K562 (cell line): Measurements from ENCODE around the gene C21orf58. TPM values are rescaled to one million over a fixed set of nuclear protein-coding genes. Genes with fewer than 3 reads are reported as not detected.

ENCODE experiments used
- ZFPM2 ChIP-seq: fragments of 250-450 bp; sonication (Bioruptor Pico); IDR thresholded peaks from 2 replicates; pipeline ENCODE4 v1.5.1; 2022; ENCODE audit warnings: mild to moderate bottlenecking
- ZKSCAN8 ChIP-seq: fragments of 200-800 bp; sonication (Bioruptor generic); IDR thresholded peaks from 2 replicates; pipeline ENCODE4 v1.6.1; 2016; ENCODE audit warnings: missing genetic modification characterization, missing compliant biosample characterization
- ZNF707 ChIP-seq: fragments of 250-450 bp; sonication (Bioruptor Pico); conservative IDR thresholded peaks from 2 replicates; pipeline ENCODE4 v1.8.0; 2022; ENCODE audit warnings: inconsistent platforms, mild to moderate bottlenecking, moderate library complexity
- polyA plus RNA-seq, 8 experiments: library from polyadenylated mRNA; depleted of rRNA in 4 of 8; stranded (reverse) in 5 of 8; unstranded in 3 of 8; fragments of >200 nt; fragmentation: Nextera tagmentation in 2 of 8; fragmentation: Illumina TruSeq in 1 of 8; extraction: Ambion mirVana in 2 of 8; extraction: Trizol in 1 of 8; gene quantifications; 2 replicates each; pipeline versions ENCODE4 v1.2.1 to v1.2.3, GENCODE V29; 2011 to 2014; ENCODE audit warnings: inconsistent platforms in 1 of 8, missing spikeins in 1 of 8
- total RNA-seq, 7 experiments: library from RNA; depleted of rRNA in 6 of 7; stranded (reverse); fragments of >200 nt in 6 of 7; fragmentation: Illumina TruSeq in 2 of 7; extraction: Trizol in 2 of 7; gene quantifications; 2 replicates each; pipeline versions ENCODE4 v1.2.1 to v1.2.3, GENCODE V29; 2011 to 2021; ENCODE audit warnings: low replicate concordance in 1 of 7
- TF ChIP-seq, protein P1 (sequence below), 2 experiments: fragments of 450-650 bp; formaldehyde crosslinking in 1 of 2; IDR thresholded peaks; 2 replicates each; pipeline versions ENCODE4 v1.4.0 to v1.6.1; 2014 to 2020; ENCODE audit warnings: mild to moderate bottlenecking in 2 of 2, borderline replicate concordance in 1 of 2, low read depth in 1 of 2
- TF ChIP-seq, protein P2 (sequence below): fragments of 450-650 bp; formaldehyde crosslinking; IDR thresholded peaks from 2 replicates; pipeline ENCODE4 v1.4.0; 2020; ENCODE audit warnings: mild to moderate bottlenecking, moderate library complexity
- TF ChIP-seq, protein P3 (sequence below), 2 experiments: fragments of 450-650 bp in 1 of 2; sonication (generic) in 1 of 2; formaldehyde crosslinking in 1 of 2; IDR thresholded peaks; 2 replicates each; pipeline versions ENCODE4 v1.7.1 to v1.9.0; 2016 to 2022; ENCODE audit warnings: inconsistent platforms in 1 of 2, mild to moderate bottlenecking in 1 of 2, missing genetic modification reagents in 1 of 2

C21orf58 gene
- total and polyA plus RNA-seq, 9 of the 15 experiments (the other 6 are each of a cell fraction or from before 2014, with no cell fraction given): 1.2 to 30.5 (median 12.4) TPM

DNA sequence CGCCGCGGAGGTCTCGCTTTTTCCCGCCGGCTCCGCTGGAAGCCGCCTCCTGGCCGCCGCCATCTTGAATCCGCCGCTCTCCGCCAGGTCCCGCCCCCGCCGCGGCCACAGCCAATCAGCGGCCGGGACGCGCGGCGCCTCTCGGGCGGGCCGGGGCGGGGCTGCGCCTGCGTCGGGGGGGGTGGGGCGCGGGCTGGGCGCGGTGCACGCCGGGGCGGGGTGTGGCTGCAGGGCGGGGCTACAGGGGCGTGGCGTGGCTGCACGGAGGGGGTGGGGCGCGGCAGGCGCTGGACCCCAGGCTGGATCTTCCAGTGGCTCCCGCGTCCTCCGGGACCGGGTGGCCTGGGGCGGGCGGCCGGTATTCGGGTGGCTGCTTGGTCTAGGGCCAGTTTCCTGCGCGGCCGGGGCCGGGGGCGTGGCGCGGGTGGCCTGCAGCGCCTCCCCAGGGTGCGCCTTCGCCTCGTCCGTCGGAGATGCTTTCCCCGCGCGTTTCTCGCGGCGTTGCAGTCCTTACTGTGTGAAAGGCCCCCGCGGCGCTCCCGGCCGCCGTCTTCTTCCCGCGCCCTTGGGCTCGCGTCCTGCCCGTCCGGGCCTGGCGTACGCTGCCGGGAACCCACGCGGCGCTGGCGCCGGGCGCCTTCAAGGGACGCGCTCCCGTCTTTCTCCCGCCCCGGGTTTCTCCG lies 861 bp upstream of the C21orf58 start (continued):
- TF ChIP-seq, protein P1, sequence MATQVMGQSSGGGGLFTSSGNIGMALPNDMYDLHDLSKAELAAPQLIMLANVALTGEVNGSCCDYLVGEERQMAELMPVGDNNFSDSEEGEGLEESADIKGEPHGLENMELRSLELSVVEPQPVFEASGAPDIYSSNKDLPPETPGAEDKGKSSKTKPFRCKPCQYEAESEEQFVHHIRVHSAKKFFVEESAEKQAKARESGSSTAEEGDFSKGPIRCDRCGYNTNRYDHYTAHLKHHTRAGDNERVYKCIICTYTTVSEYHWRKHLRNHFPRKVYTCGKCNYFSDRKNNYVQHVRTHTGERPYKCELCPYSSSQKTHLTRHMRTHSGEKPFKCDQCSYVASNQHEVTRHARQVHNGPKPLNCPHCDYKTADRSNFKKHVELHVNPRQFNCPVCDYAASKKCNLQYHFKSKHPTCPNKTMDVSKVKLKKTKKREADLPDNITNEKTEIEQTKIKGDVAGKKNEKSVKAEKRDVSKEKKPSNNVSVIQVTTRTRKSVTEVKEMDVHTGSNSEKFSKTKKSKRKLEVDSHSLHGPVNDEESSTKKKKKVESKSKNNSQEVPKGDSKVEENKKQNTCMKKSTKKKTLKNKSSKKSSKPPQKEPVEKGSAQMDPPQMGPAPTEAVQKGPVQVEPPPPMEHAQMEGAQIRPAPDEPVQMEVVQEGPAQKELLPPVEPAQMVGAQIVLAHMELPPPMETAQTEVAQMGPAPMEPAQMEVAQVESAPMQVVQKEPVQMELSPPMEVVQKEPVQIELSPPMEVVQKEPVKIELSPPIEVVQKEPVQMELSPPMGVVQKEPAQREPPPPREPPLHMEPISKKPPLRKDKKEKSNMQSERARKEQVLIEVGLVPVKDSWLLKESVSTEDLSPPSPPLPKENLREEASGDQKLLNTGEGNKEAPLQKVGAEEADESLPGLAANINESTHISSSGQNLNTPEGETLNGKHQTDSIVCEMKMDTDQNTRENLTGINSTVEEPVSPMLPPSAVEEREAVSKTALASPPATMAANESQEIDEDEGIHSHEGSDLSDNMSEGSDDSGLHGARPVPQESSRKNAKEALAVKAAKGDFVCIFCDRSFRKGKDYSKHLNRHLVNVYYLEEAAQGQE (IDR thresholded peaks at IDR 0.05; ENCODE audit: borderline replicate concordance): no peak
- TF ChIP-seq, protein P1 (CRISPR knock-in tag; IDR thresholded peaks at IDR 0.05; ENCODE audit: low read depth): peak; percentile 57; the same call in 1 of the 2 replicates
- TF ChIP-seq ZFPM2 (CRISPR knock-in tag): no peak
- TF ChIP-seq ZKSCAN8 (CRISPR knock-in tag): no peak
- TF ChIP-seq ZNF707 (CRISPR knock-in tag): no peak
- TF ChIP-seq, protein P2, sequence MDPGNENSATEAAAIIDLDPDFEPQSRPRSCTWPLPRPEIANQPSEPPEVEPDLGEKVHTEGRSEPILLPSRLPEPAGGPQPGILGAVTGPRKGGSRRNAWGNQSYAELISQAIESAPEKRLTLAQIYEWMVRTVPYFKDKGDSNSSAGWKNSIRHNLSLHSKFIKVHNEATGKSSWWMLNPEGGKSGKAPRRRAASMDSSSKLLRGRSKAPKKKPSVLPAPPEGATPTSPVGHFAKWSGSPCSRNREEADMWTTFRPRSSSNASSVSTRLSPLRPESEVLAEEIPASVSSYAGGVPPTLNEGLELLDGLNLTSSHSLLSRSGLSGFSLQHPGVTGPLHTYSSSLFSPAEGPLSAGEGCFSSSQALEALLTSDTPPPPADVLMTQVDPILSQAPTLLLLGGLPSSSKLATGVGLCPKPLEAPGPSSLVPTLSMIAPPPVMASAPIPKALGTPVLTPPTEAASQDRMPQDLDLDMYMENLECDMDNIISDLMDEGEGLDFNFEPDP (CRISPR knock-in tag): no peak
- TF ChIP-seq, protein P3, sequence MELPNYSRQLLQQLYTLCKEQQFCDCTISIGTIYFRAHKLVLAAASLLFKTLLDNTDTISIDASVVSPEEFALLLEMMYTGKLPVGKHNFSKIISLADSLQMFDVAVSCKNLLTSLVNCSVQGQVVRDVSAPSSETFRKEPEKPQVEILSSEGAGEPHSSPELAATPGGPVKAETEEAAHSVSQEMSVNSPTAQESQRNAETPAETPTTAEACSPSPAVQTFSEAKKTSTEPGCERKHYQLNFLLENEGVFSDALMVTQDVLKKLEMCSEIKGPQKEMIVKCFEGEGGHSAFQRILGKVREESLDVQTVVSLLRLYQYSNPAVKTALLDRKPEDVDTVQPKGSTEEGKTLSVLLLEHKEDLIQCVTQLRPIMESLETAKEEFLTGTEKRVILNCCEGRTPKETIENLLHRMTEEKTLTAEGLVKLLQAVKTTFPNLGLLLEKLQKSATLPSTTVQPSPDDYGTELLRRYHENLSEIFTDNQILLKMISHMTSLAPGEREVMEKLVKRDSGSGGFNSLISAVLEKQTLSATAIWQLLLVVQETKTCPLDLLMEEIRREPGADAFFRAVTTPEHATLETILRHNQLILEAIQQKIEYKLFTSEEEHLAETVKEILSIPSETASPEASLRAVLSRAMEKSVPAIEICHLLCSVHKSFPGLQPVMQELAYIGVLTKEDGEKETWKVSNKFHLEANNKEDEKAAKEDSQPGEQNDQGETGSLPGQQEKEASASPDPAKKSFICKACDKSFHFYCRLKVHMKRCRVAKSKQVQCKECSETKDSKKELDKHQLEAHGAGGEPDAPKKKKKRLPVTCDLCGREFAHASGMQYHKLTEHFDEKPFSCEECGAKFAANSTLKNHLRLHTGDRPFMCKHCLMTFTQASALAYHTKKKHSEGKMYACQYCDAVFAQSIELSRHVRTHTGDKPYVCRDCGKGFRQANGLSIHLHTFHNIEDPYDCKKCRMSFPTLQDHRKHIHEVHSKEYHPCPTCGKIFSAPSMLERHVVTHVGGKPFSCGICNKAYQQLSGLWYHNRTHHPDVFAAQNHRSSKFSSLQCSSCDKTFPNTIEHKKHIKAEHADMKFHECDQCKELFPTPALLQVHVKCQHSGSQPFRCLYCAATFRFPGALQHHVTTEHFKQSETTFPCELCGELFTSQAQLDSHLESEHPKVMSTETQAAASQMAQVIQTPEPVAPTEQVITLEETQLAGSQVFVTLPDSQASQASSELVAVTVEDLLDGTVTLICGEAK (IDR thresholded peaks at IDR 0.05): no peak; the same call in 1 of the 2 replicates
- TF ChIP-seq, protein P3 (CRISPR knock-in tag; IDR thresholded peaks at IDR 0.05): no peak
